OCI-LY7 (cell line): Measurements from ENCODE around the gene PPEF2.

Experiments used
- EZH2phosphoT487 ChIP-seq: fragments of 200-600 bp; sonication (generic); IDR thresholded peaks from 2 replicates; pipeline ENCODE4 v1.6.1; 2018; ENCODE audit warnings: low read depth, borderline replicate concordance, mild to moderate bottlenecking, mixed run types, antibody characterized with exemption, low read length, moderate library complexity, mixed read lengths
- TF ChIP-seq, protein P1 (sequence below): fragments of 200-600 bp; sonication (generic); conservative IDR thresholded peaks from 2 replicates; pipeline ENCODE4 v1.5.1; 2014; ENCODE audit warnings: mild to moderate bottlenecking, antibody characterized with exemption, low read length, moderate library complexity, mixed read lengths

DNA sequence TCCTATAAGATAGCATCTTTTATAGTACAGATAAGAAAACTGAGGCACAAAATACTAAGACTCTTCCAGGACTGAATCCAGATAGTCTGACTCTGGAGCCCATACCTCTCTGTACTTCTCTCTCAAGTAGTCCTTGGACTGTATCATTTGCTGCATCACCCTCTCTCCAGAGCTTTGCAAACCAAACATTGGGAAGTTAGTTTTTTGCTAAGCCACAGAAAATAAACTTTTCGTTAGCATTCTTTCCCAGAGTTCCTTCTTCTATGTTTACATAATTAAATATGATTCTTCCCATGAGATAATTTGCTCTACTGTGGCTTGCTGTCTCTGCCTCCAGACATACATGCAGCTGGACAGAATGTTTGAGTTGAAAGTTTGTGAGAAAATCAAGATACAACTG lies 22.0 kb downstream of the PPEF2 start:
- TF ChIP-seq, protein P1, sequence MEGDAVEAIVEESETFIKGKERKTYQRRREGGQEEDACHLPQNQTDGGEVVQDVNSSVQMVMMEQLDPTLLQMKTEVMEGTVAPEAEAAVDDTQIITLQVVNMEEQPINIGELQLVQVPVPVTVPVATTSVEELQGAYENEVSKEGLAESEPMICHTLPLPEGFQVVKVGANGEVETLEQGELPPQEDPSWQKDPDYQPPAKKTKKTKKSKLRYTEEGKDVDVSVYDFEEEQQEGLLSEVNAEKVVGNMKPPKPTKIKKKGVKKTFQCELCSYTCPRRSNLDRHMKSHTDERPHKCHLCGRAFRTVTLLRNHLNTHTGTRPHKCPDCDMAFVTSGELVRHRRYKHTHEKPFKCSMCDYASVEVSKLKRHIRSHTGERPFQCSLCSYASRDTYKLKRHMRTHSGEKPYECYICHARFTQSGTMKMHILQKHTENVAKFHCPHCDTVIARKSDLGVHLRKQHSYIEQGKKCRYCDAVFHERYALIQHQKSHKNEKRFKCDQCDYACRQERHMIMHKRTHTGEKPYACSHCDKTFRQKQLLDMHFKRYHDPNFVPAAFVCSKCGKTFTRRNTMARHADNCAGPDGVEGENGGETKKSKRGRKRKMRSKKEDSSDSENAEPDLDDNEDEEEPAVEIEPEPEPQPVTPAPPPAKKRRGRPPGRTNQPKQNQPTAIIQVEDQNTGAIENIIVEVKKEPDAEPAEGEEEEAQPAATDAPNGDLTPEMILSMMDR = no peak
- TF ChIP-seq EZH2phosphoT487 = no peak
